GM21717 (cell line): Measurements from ENCODE around the gene SFT2D1.

Experiments used
- ATAC-seq: cut with Tn5 transposase; IDR thresholded peaks from one replicate; pipeline ENCODE4 v1.9.1; 2021; ENCODE audit warnings: mild to moderate bottlenecking, moderate library complexity; ENCODE audit not compliant: unreplicated experiment

SFT2D1 gene

GRCh38 chr6:166308769-166309589 is 33.4 kb downstream of the SFT2D1 start:
- no peak for ATAC-seq

DNA sequence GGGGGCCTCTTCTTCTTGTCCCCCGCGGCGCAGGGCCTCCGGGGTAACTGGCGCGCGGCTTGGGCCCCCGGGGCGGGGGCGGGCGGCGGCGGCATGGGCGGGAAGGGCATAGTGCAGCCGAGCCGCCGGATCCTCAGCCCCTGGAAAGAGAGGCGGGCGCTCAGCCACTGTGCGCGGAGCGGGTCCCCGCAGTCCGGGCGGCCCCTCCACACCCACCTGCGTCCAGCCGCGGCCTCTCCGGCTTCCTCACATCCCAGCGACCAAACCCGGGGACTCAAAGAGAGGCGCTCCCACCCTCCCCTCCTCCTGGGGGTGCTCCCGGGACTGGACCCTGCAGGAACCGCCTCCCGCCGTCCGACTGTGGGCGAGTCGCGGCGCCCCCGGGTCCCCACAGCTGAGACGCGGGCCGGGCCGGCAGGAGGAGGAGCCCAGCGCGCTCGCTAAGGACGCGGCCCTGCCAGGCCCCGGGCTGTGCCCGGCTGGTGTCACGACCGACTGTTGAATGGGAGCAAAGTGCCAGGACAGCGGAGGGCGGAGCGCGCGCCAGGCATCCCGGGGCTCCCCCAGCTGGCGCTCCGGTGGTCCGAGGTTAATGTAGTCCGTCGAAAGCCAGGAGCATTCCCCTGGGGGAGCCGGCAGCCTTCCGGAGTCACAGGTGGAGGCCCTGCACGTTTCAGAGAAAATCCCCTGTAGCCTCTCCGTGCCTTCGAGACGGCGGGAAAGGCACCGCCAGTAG is 34.1 kb downstream of the SFT2D1 start, which contains the start of gene PRR18:
Gene PRR18 (minus strand): TSS at position 360 of the 736 bp plus-strand sequence. CDS start 250 bp downstream, at position 110.
- ATAC-seq: peak; percentile 69

DNA sequence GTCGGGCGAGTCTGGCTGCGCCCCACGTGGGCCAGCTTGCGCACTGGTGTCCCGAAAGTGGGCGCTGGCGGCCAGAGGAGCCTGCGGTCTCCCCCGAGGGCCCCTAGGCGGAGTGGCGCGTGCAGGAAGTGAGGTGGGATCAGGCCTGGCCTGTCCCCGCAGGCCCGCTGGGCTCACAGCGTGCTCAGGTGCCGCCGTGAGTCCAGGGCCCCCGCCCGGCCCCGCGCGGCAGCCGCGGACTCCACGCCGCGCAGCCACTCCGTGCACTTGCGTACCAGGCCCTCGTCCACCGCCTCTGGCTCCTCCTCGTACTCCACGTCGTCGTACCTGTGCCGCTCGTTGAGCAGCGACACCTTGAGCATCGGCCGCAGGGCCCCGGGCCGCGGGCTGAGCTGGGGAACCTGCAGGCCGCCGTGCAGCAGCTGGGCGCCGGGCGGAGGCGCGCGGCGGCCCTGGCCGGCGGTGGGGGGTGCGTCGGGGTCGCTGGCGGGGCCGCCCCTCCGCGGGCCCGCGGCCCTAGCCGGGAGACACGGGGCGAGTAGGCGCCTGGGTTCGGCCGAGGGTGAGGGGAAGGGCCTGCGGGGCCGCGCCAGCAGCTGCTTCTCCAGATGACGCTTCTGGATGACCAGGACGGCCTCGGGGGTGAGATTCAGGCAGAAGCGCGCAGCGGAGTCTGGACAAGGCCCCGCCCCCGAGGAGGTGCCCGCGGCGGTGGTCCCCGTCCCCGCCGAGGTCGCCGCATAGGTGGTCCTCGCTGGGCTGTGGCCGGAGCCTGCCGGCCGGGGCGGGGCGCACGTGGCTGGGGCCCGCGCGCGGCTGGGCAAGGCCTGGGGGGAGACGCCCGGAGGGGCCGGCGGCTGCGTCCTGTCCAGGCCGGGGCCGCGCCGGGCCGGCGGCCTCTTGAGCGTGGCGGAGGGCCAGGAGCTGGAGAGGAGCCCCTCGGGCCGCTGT is 35.0 kb downstream of the SFT2D1 start:
- peak; percentile 26 for ATAC-seq

GRCh38 chr6:166306378-166307081 is 35.8 kb downstream of the SFT2D1 start:
- ATAC-seq: no peak

- ATAC-seq: no peak
Observed at GRCh38 chr6:166305562-166306117, 36.7 kb downstream of the SFT2D1 start.

DNA sequence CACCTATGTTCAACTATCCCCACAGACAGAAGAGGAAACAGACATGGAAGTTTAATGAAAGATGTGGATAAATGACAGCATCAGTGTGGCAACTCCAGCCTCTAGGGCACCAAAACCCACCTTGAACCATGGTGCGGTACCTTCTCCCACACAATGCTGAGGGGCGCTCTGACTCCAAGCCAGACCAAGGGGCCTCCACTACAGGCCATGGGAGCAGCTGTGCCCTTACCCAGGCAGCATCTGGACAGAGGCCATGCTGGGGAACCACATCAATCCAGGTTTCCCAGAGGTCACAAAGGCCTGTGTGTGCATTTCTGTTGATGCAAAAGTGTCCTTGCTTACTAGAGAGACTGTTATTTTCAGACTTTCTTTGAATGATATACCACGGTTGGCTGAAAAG is 38.2 kb downstream of the SFT2D1 start:
- ATAC-seq: no peak

DNA sequence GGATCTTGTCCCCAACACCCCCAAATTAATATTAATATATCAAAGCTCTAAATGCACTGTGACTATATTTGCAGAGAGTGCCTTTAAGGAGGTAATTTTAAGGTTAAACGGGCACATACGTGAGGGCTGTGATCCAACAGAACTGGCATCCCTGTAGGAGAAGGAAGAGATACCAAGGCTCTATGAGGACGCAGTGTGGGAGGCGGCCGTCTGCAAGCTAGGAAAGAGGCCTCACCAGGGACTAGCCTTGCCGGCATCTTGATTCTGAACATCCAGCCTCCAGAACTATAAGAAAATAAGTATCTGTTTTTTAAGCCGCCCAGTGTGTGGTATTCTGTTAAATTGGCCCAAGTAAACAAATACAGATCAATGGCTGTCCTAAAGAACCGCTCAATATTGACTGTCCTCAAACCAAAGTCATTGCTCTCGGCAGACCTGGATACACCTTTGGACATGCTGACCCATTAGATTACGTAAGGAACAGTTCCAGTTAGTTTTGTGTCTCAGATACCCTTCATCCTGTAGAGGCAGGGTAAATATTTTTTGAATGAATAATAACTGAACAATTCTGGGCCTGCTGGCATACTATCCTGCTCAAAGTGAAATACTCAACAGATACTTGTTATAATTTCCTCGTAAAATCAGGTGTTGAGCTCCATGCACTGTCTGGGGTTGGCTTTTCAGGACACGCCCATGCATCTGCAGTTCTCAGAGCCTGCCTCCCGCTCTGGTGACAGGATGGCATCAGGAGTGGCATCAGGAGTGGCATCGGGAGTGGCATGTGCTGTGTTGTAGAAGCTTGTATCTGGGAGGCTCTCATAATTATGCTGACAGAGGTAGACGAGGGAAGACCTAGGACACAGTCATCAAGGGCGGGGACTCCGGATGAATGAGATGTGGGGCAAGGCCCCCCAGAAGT is 40.5 kb downstream of the SFT2D1 start:
- no peak for ATAC-seq

DNA sequence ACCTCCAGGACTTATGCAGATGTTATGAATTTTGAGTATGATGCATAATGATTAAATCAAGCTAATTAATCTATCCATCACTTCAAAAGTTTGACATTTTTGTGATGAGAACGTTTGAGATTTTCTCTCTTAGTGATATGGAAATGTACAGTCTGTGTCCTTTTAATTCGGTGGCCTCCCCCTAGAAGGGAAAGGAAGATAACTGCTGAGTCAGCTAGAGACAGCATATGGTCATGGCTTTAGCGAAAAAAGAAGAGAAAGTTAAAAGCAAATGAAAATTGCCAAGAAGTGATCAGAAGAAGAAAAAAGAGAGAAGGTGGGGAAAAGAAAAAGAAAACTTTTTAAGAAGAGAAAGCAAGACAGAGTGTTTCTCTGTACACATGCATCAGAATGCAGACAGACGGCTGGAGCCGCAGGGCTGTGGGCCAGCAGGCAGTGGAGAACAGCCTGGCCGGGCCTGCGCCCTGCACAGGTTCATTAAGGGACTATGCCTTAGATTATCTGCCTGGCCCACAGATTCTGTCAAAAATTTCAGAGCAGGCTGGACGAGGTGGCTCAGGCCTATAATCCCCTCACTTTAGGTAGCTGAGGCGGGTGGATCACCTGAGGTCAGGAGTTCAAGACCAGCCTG is 41.9 kb downstream of the SFT2D1 start:
- no peak for ATAC-seq

DNA sequence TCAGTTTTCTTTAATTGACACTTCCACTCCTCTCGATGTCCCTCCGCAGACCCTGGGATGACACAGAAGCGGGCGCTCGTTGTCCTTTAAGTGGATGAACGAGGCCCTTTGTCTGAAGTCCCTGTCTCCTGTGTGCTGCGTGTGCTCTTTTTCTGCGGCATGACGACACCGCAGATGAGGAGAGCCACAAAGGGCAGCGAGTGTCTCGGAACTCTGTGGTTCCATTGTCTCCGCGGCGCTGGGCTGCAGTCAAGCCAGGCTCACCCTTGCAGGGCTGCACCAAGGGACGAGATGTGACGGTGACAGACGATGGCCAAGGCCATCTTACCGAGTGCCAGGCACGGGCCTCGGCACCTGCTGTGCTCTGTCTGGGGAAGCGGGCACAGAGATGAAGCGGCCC is 44.7 kb downstream of the SFT2D1 start:
- ATAC-seq: no peak

DNA sequence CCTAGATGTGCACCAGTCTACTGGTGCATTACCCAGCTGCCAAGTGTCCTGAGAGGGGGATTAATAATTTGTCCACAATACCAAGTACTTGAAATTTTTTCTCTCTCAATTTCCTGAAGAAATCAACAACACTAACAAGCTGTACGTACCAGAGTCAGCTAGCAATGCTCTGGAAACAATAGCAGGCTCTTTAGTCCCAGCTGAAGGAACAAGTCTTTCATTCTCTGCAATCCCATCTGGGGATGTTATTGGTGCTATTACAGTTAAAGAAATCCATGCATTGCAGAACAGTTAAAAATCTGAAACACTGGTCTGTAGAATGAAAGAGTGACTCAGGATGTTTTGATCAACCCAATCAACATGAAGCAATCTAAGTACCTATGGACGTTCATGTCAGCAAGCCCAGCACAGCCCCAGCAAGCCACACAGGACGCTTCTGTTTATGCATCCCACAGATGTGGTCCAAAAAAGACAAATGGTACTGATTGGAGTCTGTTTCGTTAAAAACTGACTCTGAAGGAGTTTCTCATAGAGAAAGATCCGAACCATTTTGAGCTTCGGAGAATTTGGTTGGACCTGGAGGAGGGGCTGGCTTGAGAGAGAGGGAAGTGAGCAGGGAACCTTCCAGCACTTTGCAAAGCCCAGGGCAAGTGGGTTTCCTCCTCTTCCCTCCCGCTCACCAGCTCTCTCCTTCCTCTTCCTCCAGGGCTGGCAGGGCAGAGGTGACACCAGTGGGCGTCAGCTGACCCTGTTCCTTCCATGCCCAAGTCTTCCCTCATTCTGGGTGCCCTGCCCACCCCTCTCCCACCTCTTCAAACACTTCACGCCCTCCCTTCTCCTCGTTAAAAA is 46.1 kb downstream of the SFT2D1 start:
- ATAC-seq: no peak

DNA sequence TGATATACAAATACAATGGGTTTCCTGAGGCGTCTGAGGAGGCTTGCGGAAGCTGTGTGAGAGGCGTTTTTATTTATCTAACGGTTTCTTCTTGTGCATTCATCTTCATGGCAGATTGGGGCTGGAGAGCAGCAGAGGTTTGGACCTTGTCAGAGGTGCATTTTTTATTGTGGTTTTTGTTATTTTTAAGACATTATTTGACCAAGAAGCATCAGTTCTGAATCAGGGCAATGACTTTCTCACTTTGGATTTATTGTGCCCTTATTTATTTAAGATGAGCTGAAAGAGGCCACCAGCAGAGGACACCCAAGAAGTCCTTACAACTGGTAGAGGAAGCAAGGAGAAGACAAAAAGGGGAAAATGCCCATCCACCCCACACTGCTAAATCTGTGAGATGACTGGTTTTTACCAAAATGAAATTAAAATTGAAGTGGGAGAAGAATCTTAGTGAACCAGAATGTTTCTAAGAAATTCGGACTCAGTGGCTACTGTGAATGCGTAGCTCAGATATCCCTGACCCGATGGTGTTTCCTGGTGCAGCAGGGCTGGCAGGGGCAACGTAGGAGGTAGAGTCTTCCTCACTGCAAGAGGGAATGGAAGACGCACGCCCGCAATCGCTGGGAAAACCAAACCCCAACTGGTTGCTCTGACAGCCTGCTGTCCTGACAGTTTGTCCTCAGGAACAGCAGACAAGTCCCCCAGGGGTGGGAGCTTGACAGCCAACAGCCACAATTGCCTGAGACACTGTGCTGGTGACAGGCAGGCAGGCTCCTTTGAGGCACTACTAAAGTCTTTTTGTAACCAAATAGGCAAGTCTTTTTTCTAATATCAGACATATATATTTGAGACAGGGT is 48.4 kb downstream of the SFT2D1 start:
- no peak for ATAC-seq

GRCh38 chr6:166289207-166290060 is 52.9 kb downstream of the SFT2D1 start:
- no peak for ATAC-seq

- ATAC-seq: peak; percentile 95
Observed at GRCh38 chr6:166286839-166287271, 55.5 kb downstream of the SFT2D1 start.

DNA sequence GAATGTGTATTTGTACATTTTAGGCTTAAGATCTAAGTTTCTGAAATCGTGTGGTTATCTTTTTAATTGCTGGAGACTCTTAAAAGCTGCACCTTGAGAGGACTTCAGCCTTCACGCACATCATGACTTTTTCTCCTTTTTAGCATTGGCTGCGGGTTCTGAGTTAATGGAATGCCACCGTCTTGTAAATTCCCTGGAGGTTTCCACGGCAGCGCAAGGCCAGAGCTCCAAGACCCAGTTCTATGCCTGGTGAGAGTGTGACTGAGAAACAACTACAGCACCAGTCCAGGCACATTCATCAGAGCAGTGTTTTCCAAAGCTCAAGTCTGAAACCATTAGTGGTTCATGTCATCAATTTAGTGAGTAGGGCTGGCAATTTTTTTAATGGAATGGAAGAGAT is 57.1 kb downstream of the SFT2D1 start:
- no peak for ATAC-seq

GRCh38 chr6:166284640-166285039 is 57.7 kb downstream of the SFT2D1 start:
- no peak for ATAC-seq
